AG04450 (cell line): ENCODE measurements around the gene KLK6. TPM values are rescaled to one million over a fixed set of nuclear protein-coding genes. Genes with fewer than 3 reads are reported as not detected.

ENCODE experiments used
- CTCF ChIA-PET: fragments of 300-600, 350-600 bp; formaldehyde crosslinking; extraction: SDS; loops from one replicate; lab custom pipeline; 2022; ENCODE audit warnings: antibody characterized with exemption, inconsistent platforms; lab: Charles Lee
- POLR2A ChIA-PET: fragments of 350-600 bp; formaldehyde crosslinking; extraction: SDS; loops from one replicate; lab custom pipeline; 2021; ENCODE audit warnings: antibody characterized with exemption, inconsistent platforms; lab: Yijun Ruan, JAX
- DNase-seq: peaks from one replicate; pipeline ENCODE4 v3.0.0-alpha.2; 2011; ENCODE audit warnings: low read depth, low spot score
- H3K27ac ChIP-seq: one replicate; pipeline ENCODE4 v1.5.1; 2012; ENCODE audit warnings: low read depth, low read length, control low read depth
- H3K27me3 ChIP-seq: one replicate; pipeline ENCODE4 v1.6.0; 2012; ENCODE audit warnings: low read length; ENCODE audit not compliant: control insufficient read depth, insufficient read depth
- H3K4me3 ChIP-seq: 2 replicates; pipeline ENCODE4 v1.5.1; 2011; ENCODE audit warnings: mild to moderate bottlenecking, low read depth, low read length, control low read depth
- H3K9me3 ChIP-seq: 2 replicates; pipeline ENCODE4 v1.5.1; 2012; ENCODE audit warnings: low read length; ENCODE audit not compliant: control insufficient read depth, insufficient read depth
- polyA plus RNA-seq: library from polyadenylated mRNA; depleted of rRNA; stranded (reverse); fragments of >200 nt; gene quantifications from 2 replicates; pipeline ENCODE4 v1.2.3, GENCODE V29; 2011
- TF ChIP-seq, protein P1 (sequence below): IDR thresholded peaks from 2 replicates; pipeline ENCODE4 v1.5.1; 2011; ENCODE audit warnings: low read depth, low read length, control low read depth, inconsistent platforms

Gene KLK6
- polyA plus RNA-seq, 1 experiment, result not detected

DNA sequence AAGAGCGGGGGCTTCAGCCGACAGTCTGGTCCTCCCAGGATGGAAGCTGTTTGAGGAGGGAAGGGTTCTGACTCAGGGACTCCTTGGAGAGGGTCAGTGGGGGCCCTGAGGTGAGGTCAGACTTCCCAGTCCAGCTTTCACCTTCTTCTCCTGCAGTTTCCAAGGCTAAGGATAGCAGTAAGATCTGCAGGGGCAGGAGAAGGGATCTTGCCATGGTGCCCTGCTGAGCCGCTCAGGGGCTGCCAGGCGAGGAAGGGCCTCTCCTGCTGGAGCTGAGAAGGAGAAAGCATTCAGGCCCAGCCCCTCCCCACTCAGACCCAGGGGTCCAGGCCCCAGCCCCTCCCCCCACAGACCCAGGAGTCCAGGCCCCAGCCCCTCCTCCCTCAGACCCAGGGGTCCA is 12.8 kb upstream of the KLK6 start:
- peaks cover 3% of the 10 kb centered on the region; the same call in 1 of the 2 replicates for H3K9me3 ChIP-seq
- no peak for DNase-seq
- TF ChIP-seq, protein P1, sequence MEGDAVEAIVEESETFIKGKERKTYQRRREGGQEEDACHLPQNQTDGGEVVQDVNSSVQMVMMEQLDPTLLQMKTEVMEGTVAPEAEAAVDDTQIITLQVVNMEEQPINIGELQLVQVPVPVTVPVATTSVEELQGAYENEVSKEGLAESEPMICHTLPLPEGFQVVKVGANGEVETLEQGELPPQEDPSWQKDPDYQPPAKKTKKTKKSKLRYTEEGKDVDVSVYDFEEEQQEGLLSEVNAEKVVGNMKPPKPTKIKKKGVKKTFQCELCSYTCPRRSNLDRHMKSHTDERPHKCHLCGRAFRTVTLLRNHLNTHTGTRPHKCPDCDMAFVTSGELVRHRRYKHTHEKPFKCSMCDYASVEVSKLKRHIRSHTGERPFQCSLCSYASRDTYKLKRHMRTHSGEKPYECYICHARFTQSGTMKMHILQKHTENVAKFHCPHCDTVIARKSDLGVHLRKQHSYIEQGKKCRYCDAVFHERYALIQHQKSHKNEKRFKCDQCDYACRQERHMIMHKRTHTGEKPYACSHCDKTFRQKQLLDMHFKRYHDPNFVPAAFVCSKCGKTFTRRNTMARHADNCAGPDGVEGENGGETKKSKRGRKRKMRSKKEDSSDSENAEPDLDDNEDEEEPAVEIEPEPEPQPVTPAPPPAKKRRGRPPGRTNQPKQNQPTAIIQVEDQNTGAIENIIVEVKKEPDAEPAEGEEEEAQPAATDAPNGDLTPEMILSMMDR, result no peak
- POLR2A ChIA-PET, result no interaction called here
- H3K4me3 ChIP-seq, result no peak overlapping the region
- no peaks in the 10 kb centered on the region for H3K27me3 ChIP-seq
- H3K27ac ChIP-seq, result no peak overlapping the region
- CTCF ChIA-PET, result no interaction called here

DNA sequence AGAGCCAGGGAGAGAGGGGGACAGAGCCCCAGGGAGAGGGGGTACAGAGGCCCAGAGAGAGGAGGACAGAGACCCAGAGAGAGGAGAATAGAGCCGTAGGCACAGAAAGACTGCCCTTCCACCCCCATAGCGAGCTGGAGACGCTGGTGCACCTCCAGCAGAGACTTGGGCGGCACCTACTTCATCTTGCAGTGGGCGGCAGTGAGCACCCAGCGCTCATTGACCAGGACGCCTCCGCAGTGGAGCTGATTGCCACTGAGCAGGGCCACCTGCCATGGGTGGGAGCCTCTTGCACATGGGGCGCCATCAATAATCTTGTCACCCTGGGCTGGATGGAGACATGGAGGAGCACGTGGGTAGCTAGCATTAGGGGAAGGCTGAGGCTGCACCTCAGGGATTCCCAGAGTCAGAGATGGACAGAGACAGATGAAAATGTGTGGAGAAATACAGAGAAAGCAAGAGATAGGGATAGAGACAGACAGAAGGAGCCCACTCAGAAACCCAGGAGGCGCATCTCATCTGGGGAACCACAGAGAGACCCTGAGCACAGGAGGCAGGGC is 12.3 kb upstream of the KLK6 start:
- Histone ChIP-seq H3K27me3 (no peaks in the 10 kb centered on the region), H3K27ac (no peak overlapping the region), H3K9me3 (peaks cover 3% of the 10 kb centered on the region; the same call in 1 of the 2 replicates), H3K4me3 (no peak overlapping the region)
- CTCF ChIA-PET, result no interaction called here
- POLR2A ChIA-PET, result no interaction called here
- no peak for DNase-seq
- TF ChIP-seq, protein P1, result no peak

- Histone ChIP-seq H3K4me3 (no peak overlapping the region), H3K27ac (no peak overlapping the region), H3K9me3 (peaks cover 3% of the 10 kb centered on the region; the same call in 1 of the 2 replicates), H3K27me3 (no peaks in the 10 kb centered on the region)
- no peak for DNase-seq
- CTCF ChIA-PET, result no interaction called here
- TF ChIP-seq, protein P1, result no peak
- POLR2A ChIA-PET, result no interaction called here
Measured at GRCh38 chr19:50980208-50980607, 10.8 kb upstream of the KLK6 start.

GRCh38 chr19:50979758-50980157 is 10.4 kb upstream of the KLK6 start:
- POLR2A ChIA-PET, result no interaction called here
- H3K9me3 ChIP-seq, result peaks cover 3% of the 10 kb centered on the region; the same call in 1 of the 2 replicates
- no peaks in the 10 kb centered on the region for H3K27me3 ChIP-seq
- CTCF ChIA-PET, result no interaction called here
- no peak overlapping the region for H3K4me3 ChIP-seq
- TF ChIP-seq, protein P1, result no peak
- H3K27ac ChIP-seq, result no peak overlapping the region
- no peak for DNase-seq

DNA sequence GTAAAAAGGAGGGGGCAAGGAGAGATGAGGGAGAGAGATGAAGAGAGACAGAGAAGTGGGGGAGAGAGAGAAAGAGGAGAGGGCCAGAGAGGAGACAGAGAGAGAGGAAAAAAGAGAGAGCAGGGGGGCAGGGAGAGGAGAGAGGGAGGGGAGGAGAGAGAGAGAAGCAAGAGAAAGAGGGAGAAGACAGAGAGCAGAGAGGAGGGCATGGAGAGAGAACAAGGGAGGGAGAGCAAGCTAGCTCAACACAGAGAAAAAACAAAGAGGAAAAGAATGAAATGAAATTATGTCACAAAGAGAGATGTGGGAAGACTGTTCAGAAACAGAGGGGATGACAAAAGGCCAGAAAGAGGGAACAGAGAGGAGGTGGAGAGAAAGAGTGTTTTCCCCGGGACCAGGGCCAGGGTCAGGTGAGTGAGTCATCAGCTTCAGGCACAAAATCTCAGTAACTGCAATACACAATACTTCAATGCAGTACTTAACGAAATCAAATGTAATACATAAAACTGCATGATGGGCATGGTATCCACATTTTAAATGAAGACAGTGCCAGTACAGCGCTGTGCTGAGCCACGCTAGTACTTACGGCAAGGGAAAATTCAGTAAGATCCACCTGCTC is 9.5 kb upstream of the KLK6 start:
- ChIA-PET POLR2A (no interaction called here), CTCF (no interaction called here)
- no peaks in the 10 kb centered on the region for H3K27me3 ChIP-seq
- no peak overlapping the region for H3K4me3 ChIP-seq
- no peak for DNase-seq
- TF ChIP-seq, protein P1, result no peak
- H3K27ac ChIP-seq, result no peak overlapping the region
- peaks cover under 1% of the 10 kb centered on the region; the same call in 1 of the 2 replicates for H3K9me3 ChIP-seq
